Smooth muscle cell (in vitro differentiated cells): ENCODE measurements around the gene CORO2B. TPM values are rescaled to one million over a fixed set of nuclear protein-coding genes. Genes with fewer than 3 reads are reported as not detected.

Experiments used
- DNase-seq: peaks from one replicate; lab custom pipeline; 2025; ENCODE audit not compliant: unreplicated experiment; lab: John Stamatoyannopoulos, UW
- H2AFZ ChIP-seq: fragments of 200-600 bp; sonication (generic); 2 replicates; pipeline ENCODE4 v1.6.0; 2016; ENCODE audit warnings: antibody characterized with exemption, low read depth, mild to moderate bottlenecking
- H3F3A ChIP-seq: fragments of 200-600 bp; sonication (generic); 2 replicates; pipeline ENCODE4 v1.6.0; 2017; ENCODE audit warnings: antibody characterized with exemption, low read depth
- H3K27ac ChIP-seq: fragments of 200-600 bp; sonication (generic); 2 replicates; pipeline ENCODE4 v1.5.1; 2016; ENCODE audit warnings: low read depth, mild to moderate bottlenecking
- H3K27me3 ChIP-seq: fragments of 200-600 bp; sonication (generic); 2 replicates; pipeline ENCODE4 v1.6.1; 2016; ENCODE audit warnings: low read depth, mild to moderate bottlenecking
- H3K36me3 ChIP-seq: fragments of 200-600 bp; sonication (generic); 2 replicates; pipeline ENCODE4 v1.5.1; 2016; ENCODE audit warnings: low read depth
- H3K4me1 ChIP-seq: fragments of 200-600 bp; sonication (generic); 2 replicates; pipeline ENCODE4 v1.5.1; 2016; ENCODE audit warnings: low read depth
- H3K4me2 ChIP-seq: fragments of 200-600 bp; sonication (generic); 2 replicates; pipeline ENCODE4 v1.6.0; 2016; ENCODE audit warnings: mild to moderate bottlenecking
- H3K4me3 ChIP-seq: fragments of 200-600 bp; sonication (generic); 2 replicates; pipeline ENCODE4 v1.5.1; 2016; ENCODE audit warnings: mild to moderate bottlenecking
- H3K79me2 ChIP-seq: fragments of 200-600 bp; sonication (generic); 2 replicates; pipeline ENCODE4 v1.6.0; 2016; ENCODE audit warnings: low read depth, mild to moderate bottlenecking
- H3K9ac ChIP-seq: fragments of 200-600 bp; sonication (generic); 2 replicates; pipeline ENCODE4 v1.6.0; 2016; ENCODE audit warnings: low read depth
- H3K9me3 ChIP-seq: fragments of 200-600 bp; sonication (generic); replicated peaks from 2 replicates; pipeline ENCODE4 v1.5.1; 2016; ENCODE audit warnings: low read depth
- H4K20me1 ChIP-seq: fragments of 200-600 bp; sonication (generic); 2 replicates; pipeline ENCODE4 v1.6.0; 2016; ENCODE audit warnings: low read depth
- CTCF ChIP-seq: fragments of 200-600 bp; sonication (generic); IDR thresholded peaks from 2 replicates; pipeline ENCODE4 v1.5.1; 2017; ENCODE audit warnings: borderline replicate concordance, mild to moderate bottlenecking, antibody characterized with exemption; ENCODE audit not compliant: insufficient read depth, poor library complexity, severe bottlenecking
- WGBS: methylation state at CpG from one replicate; pipeline ENCODE4 v1.1.7; 2016; ENCODE audit warnings: low lambda C conversion rate; 5-methylcytosine and 5-hydroxymethylcytosine counted together
- polyA plus RNA-seq: library from polyadenylated mRNA; unstranded; fragments of >200 nt; fragmentation: Nextera tagmentation; extraction: Ambion mirVana; gene quantifications from 2 replicates; pipeline ENCODE4 v1.2.1, GENCODE V29; 2016
- total RNA-seq: library from RNA; depleted of rRNA; stranded (reverse); fragments of >200 nt; gene quantifications from 2 replicates; pipeline ENCODE4 v1.2.3, GENCODE V29; 2014

CORO2B gene
- total and polyA plus RNA-seq, 2 experiments from 2014 or later = 0.47 to 0.49 TPM

DNA sequence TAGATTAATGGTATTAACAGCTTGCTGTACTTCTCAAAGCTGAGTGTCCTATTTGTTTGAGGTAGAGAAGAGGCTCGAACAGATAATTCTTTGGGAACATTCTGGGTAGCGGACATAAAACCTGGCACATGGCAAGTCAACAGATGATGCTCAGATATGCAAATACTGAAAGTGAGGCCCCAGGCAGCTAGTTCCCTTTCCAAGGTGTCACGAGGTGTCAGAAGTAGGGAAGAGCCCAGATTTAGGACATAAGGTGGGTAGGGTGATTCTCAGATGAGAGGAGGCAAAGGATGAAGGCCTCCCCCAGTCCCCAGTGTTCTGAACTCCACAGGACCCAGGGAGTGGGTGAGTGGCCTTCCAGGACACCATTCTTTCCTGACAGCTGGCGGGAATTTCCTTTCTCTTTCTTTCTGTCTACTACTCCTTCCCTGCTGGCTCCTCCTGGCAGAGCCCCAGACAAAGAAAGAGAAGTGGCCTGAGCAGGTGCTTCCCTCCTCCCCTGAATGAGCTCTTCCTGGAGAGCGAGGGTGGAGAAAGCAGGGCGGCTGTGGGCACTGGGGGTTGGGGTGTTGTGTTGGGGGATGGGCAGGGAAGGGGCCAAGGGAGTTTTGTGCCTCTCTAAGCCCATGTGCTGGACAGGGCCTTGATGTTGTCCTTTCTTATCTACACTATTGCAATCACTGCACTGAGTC is 87.5 kb downstream of the CORO2B start:
- H3K27ac ChIP-seq = no peak overlapping the region
- H3F3A ChIP-seq = no peaks in the 10 kb centered on the region
- no peaks in the 10 kb centered on the region for H3K9me3 ChIP-seq
- no peak for TF ChIP-seq CTCF
- H3K36me3 ChIP-seq = no peaks in the 10 kb centered on the region
- 72% methylated on average over 6 of the region's 6 CpGs for WGBS
- H3K27me3 ChIP-seq = no peaks in the 10 kb centered on the region
- no peak for DNase-seq
- H2AFZ ChIP-seq = no peak overlapping the region
- no peaks in the 10 kb centered on the region for H3K4me1 ChIP-seq
- no peak overlapping the region for H3K4me2 ChIP-seq
- no peaks in the 10 kb centered on the region for H4K20me1 ChIP-seq
- H3K4me3 ChIP-seq = no peak overlapping the region
- no peak overlapping the region for H3K9ac ChIP-seq
- no peaks in the 10 kb centered on the region for H3K79me2 ChIP-seq

DNA sequence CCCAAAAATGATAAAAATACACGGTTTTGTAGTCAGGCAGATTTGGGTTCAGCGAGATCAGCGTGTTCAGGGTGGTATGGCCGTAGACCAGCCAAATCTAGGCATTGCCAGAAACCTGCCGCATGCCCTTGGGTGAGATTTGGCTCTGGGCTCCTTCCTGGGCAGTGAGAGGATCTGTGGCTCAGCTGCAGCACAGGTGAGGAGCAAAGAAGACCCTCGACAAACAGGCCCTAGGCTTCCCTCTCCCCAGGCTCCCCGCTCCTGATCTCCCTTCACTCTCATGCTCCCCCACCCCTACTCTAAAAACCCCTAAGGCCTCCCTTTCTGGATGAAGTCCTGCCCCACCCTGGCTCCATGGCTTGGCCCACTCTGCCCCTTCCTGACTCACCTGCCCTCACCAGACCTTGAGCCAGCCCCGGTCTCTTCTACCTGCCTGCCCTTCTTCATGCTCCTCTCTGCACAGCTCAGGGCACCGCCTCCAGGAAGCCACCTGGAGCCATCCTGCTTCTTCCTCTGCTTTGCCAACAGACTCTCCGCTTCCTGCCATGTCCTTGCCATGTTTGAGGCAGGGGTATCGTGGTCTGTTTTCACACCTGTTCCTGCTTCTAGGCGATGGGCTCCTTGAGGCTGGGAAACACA is 88.1 kb downstream of the CORO2B start:
- Histone ChIP-seq H2AFZ (no peak overlapping the region), H3K79me2 (no peaks in the 10 kb centered on the region), H3K27me3 (no peaks in the 10 kb centered on the region), H3K4me1 (no peaks in the 10 kb centered on the region), H3K9ac (no peak overlapping the region), H3K9me3 (no peaks in the 10 kb centered on the region), H4K20me1 (no peaks in the 10 kb centered on the region), H3F3A (no peaks in the 10 kb centered on the region), H3K4me2 (no peak overlapping the region), H3K4me3 (no peak overlapping the region), H3K27ac (no peak overlapping the region), H3K36me3 (no peaks in the 10 kb centered on the region)
- WGBS = 79% methylated on average over 11 of the region's 12 CpGs
- no peak for DNase-seq
- no peak for TF ChIP-seq CTCF

- Histone ChIP-seq H3K79me2 (no peaks in the 10 kb centered on the region), H3F3A (no peaks in the 10 kb centered on the region), H3K9me3 (no peaks in the 10 kb centered on the region), H3K36me3 (no peaks in the 10 kb centered on the region), H3K4me3 (no peak overlapping the region), H3K9ac (no peak overlapping the region), H3K27ac (no peak overlapping the region), H2AFZ (no peak overlapping the region), H3K4me2 (no peak overlapping the region), H3K4me1 (no peaks in the 10 kb centered on the region), H3K27me3 (no peaks in the 10 kb centered on the region), H4K20me1 (no peaks in the 10 kb centered on the region)
- DNase-seq = no peak
- WGBS = 92% methylated on average over 18 of the region's 18 CpGs
- no peak for TF ChIP-seq CTCF
These were observed 89.2 kb downstream of the CORO2B start for GRCh38 chr15:68667800-68668625.
